Activated CD8-positive, alpha-beta memory T cell treated with anti-CD3 and anti-CD28 coated beads, Interleukin-2, amount 10 ng/mL, durations not matched to agents 7 days and 5 days (primary cell): ENCODE measurements around the gene INSM2. TPM values are rescaled to one million over a fixed set of nuclear protein-coding genes. Genes with fewer than 3 reads are reported as not detected.

Experiments
- ATAC-seq: fragments of 150-1000 bp; cut with Tn5 transposase; one replicate; pipeline ENCODE4 v1.10.0; 2021; ENCODE audit warnings: moderate library complexity
- CTCF ChIA-PET: fragments of 350-600 bp; sonication (Branson Sonifier 250); formaldehyde crosslinking; loops from one replicate; lab custom pipeline; 2021; ENCODE audit warnings: antibody characterized with exemption; lab: Charles Lee
- DNase-seq: peaks from one replicate; pipeline ENCODE4 v3.0.0-alpha.2; 2020
- H3K27ac Mint-ChIP-seq: one replicate; pipeline ENCODE4 v1.8.0; 2021; ENCODE audit warnings: mild to moderate bottlenecking, mixed read lengths
- H3K27me3 Mint-ChIP-seq: one replicate; pipeline ENCODE4 v1.8.0; 2021; ENCODE audit warnings: mixed read lengths
- H3K36me3 Mint-ChIP-seq: one replicate; pipeline ENCODE4 v1.8.0; 2021; ENCODE audit warnings: mild to moderate bottlenecking, mixed read lengths
- H3K4me1 Mint-ChIP-seq: one replicate; pipeline ENCODE4 v1.8.0; 2021; ENCODE audit warnings: mixed read lengths
- H3K4me3 Mint-ChIP-seq: one replicate; pipeline ENCODE4 v1.8.0; 2021; ENCODE audit warnings: mild to moderate bottlenecking, moderate library complexity, mixed read lengths
- H3K9me3 Mint-ChIP-seq: one replicate; pipeline ENCODE4 v1.8.0; 2022; ENCODE audit warnings: low read depth, mixed read lengths
- total RNA-seq, 2 experiments: library from RNA; stranded (reverse); gene quantifications; one replicate each; pipeline ENCODE4 v1.2.3, GENCODE V29; 2021

The INSM2 gene, protein sequence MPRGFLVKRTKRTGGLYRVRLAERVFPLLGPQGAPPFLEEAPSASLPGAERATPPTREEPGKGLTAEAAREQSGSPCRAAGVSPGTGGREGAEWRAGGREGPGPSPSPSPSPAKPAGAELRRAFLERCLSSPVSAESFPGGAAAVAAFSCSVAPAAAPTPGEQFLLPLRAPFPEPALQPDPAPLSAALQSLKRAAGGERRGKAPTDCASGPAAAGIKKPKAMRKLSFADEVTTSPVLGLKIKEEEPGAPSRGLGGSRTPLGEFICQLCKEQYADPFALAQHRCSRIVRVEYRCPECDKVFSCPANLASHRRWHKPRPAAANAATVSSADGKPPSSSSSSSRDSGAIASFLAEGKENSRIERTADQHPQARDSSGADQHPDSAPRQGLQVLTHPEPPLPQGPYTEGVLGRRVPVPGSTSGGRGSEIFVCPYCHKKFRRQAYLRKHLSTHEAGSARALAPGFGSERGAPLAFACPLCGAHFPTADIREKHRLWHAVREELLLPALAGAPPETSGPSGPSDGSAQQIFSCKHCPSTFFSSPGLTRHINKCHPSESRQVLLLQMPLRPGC
- total RNA-seq, result not detected

DNA sequence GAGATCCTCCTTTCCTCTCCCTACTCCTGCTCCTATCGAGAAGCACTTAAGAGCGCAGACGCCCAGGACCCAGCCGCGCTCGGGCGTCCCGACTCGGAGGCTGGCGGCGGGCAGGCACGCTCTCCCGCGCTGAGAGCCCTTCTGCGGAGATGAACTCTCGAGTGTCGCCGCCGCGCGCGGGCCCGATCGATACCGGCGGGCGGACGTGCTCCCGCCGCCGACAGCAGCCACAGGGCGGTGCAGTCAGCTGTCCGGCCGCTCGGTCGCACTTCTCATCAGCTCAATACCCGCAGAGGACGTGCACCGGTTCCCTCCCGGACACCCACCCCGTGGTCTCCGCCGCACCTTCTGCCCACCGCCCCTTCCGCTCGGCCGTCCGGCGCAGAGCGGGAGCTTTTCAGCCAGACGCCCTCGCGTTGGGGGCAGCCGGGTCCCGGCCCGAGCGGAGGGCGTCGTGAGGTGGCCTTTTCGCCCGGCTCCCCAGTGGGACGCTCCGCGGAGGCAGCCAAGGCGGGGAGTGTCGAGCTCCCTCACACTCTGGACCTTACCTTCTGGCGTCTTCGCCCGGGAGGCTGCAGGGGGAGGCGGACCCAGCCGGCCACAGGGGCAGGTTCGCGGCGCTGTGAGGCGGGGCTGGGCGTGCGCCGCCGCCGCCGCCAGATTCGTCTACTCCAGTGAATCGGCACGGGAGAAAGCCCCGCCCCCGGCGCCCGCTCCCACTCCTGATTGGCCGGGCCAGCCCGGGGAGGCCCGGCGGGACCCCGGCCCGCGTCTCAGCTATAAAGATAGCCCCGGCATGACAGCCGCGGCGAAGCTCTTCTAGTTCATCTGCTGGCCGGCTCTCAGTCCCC is at the start of gene INSM2:
Gene INSM2, plus strand, starts transcription at position 808 of the 851 bp plus-strand sequence. CDS start 89 bp downstream, outside the sequence.
- Mint-ChIP-seq H3K4me3 (peak within 1 kb of the TSS; percentile 54), H3K27ac (no peak within 1 kb of the TSS), H3K9me3 (no peaks in the 10 kb centered on the region), H3K27me3 (peaks cover 68% of the 10 kb centered on the region), H3K36me3 (no peaks in the 10 kb centered on the region), H3K4me1 (peaks cover 8% of the 10 kb centered on the region)
- CTCF ChIA-PET, result interaction anchor here (1.5 kb wide), 1 partner anchor 10 kb away, joined by 5 read pairs; no protein-coding TSS in a partner anchor
- ATAC-seq (peak; percentile 76), DNase-seq (peak; percentile 68)

DNA sequence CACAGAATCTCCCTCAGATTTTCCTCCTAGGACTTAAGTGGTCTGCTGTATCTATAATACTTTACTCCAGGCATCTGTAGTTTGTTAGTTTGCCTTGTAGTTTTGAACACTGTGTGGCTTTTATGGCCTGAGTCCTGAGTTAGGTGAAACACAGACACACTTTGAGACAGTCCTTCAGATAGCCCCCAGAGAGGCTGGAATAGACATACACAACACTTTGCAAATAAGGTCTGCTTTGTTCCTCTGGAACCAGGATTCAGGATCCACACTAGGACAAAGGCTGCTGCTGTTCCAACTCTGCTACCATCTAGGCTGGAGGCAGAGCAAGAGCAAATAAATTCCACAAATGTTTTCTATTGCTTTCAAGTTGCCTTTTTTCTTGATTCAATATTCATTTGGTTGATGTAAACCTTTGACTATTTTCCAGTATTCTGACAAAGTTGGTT is 41.4 kb upstream of the INSM2 start:
- H3K36me3 Mint-ChIP-seq, result no peaks in the 10 kb centered on the region
- no peak overlapping the region for H3K27ac Mint-ChIP-seq
- CTCF ChIA-PET, result no interaction called here
- no peak for DNase-seq
- H3K27me3 Mint-ChIP-seq, result peaks cover 14% of the 10 kb centered on the region
- ATAC-seq, result no peak
- no peaks in the 10 kb centered on the region for H3K4me1 Mint-ChIP-seq
- H3K9me3 Mint-ChIP-seq, result no peaks in the 10 kb centered on the region
- H3K4me3 Mint-ChIP-seq, result no peak overlapping the region

DNA sequence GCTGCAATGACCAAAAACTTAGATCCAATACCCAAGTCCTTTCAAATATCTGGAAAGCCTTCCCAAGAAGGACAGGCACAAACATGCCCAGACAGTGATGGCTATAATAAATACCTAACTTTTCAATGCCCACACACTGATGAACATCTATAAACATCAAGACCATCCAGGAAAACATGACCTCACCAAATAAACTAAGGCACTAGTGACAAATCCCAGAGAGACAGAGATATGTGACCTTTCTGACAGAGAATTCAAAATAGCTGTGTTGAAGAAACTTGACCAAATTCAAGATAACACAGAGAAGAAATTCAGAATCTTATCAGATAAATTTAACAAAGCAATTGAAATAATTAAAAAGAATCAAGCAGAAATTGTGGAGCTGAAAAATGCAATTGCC is 38.7 kb upstream of the INSM2 start:
- peaks cover 2% of the 10 kb centered on the region for H3K9me3 Mint-ChIP-seq
- CTCF ChIA-PET, result no interaction called here
- H3K4me1 Mint-ChIP-seq, result no peaks in the 10 kb centered on the region
- DNase-seq (no peak), ATAC-seq (no peak)
- H3K4me3 Mint-ChIP-seq, result no peak overlapping the region
- H3K27ac Mint-ChIP-seq, result no peak overlapping the region
- peaks cover 29% of the 10 kb centered on the region for H3K27me3 Mint-ChIP-seq
- H3K36me3 Mint-ChIP-seq, result no peaks in the 10 kb centered on the region

DNA sequence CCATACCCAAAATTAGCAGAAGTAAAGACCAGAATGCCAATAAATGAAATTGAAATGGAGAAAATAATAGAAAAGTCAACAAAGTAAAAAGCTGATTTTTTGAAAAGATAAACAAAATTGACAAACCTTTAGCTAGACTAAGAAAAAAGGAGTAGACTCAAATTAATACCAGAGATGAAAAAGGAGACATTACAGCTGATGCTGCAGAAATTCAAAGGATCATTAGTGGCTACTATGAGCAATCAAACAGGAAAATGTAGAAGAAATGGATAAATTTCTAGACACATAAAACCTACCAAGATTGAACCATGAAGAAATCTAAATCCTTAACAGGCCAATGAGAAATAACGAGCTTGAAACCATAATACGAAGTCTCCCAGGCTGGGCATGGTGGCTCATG is 34.8 kb upstream of the INSM2 start:
- Mint-ChIP-seq H3K27ac (no peak overlapping the region), H3K4me3 (no peak overlapping the region), H3K36me3 (no peaks in the 10 kb centered on the region), H3K4me1 (no peaks in the 10 kb centered on the region), H3K9me3 (peaks cover 2% of the 10 kb centered on the region), H3K27me3 (peaks cover 42% of the 10 kb centered on the region)
- CTCF ChIA-PET, result interaction anchor here (0.7 kb wide), 1 partner anchor 186 kb away, joined by 3 read pairs; no protein-coding TSS in a partner anchor
- DNase-seq (no peak), ATAC-seq (no peak)

DNA sequence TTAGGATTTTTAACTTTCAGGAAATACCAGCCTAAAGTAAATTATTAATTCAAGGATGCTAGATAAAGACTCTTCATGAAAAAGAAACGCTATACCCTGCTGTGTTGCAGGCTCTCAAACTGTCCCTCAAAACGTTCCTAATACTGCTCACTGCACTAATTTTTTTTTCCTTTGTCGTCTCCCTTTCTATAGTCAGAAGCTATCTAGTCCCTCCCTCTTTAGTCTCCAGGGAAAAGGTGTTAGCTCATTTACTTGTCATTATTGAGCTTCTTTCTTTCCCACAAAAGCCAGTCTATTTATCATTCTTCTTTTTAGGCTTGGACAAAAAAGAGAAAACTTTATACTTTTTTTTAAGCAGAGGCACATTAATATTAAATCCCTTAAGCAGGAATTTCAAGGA is 30.3 kb upstream of the INSM2 start:
- Mint-ChIP-seq H3K36me3 (no peaks in the 10 kb centered on the region), H3K4me3 (no peak overlapping the region), H3K27ac (no peak overlapping the region), H3K4me1 (peaks cover 2% of the 10 kb centered on the region), H3K9me3 (no peaks in the 10 kb centered on the region), H3K27me3 (peaks cover 39% of the 10 kb centered on the region)
- ATAC-seq, result no peak
- CTCF ChIA-PET, result no interaction called here
- no peak for DNase-seq

DNA sequence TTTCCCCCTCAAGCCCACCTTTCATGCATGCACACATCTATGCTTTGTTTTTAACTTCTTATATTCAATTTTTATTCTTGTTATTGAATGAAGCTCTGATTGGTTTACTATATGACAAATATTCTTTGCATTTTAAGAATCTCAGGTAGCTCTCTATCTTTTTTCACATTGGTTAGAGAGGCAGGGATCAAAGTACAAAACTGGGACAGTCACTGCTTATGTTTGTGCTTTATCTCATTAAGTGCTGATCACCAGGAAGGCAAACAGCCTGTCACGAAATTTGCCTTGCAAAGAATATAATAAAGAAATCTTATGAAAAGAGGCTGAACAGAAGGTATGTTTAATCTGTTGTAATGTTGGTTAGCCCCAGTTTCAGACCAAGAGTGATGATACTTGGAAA is 29.7 kb upstream of the INSM2 start:
- ATAC-seq (no peak), DNase-seq (no peak)
- Mint-ChIP-seq H3K27me3 (peaks cover 38% of the 10 kb centered on the region), H3K36me3 (no peaks in the 10 kb centered on the region), H3K4me1 (peaks cover 2% of the 10 kb centered on the region), H3K4me3 (no peak overlapping the region), H3K9me3 (no peaks in the 10 kb centered on the region), H3K27ac (no peak overlapping the region)
- CTCF ChIA-PET, result no interaction called here

DNA sequence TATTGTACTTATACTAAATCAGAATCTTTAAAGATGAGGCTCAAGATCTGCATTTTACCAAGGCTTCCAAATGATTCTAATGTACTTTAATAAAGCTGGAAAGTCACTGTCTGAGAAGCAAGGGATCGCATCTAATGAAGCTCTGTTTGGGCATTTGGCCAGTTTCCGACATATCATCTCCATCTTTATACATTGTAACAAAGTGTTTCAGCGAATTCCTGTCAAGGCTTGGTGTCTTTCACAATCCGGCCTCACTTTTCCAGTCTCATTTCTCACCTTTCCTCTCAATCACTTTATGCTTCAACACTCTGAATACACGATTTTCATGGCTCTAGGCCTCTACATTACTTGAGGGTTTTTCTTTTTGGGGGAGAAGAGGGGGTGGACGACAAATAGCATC is 27.5 kb upstream of the INSM2 start:
- no peak for ATAC-seq
- CTCF ChIA-PET, result no interaction called here

DNA sequence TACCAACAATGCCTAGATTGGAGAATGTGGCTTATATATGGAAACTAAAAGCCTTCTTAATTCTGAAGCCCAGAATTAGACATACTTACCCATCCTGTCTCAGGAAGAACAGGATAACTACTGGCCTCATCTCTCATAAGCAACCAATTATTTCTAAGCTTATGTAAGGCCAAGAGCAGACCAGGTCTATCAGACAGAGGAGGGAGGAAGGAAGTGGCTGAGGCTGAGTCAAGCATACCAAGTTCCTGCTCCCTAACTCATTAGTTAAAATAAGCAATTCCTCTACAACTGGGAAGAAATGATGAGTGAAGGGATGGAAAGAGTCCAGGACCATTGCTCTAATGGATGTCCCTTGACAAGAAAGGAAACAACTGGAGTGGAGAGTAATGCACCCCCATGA is 27.0 kb upstream of the INSM2 start:
- no peak for DNase-seq
- Mint-ChIP-seq H3K27ac (no peak overlapping the region), H3K4me1 (peaks cover 2% of the 10 kb centered on the region), H3K9me3 (no peaks in the 10 kb centered on the region), H3K36me3 (no peaks in the 10 kb centered on the region), H3K4me3 (no peak overlapping the region), H3K27me3 (peaks cover 28% of the 10 kb centered on the region)
- CTCF ChIA-PET, result no interaction called here
- ATAC-seq, result no peak

More for the DNA sequence above, 27.5 kb upstream of the INSM2 start:
- Mint-ChIP-seq H3K9me3 (no peaks in the 10 kb centered on the region), H3K27me3 (peaks cover 31% of the 10 kb centered on the region), H3K27ac (no peak overlapping the region), H3K4me1 (peaks cover 2% of the 10 kb centered on the region), H3K36me3 (no peaks in the 10 kb centered on the region), H3K4me3 (no peak overlapping the region)
- no peak for DNase-seq

DNA sequence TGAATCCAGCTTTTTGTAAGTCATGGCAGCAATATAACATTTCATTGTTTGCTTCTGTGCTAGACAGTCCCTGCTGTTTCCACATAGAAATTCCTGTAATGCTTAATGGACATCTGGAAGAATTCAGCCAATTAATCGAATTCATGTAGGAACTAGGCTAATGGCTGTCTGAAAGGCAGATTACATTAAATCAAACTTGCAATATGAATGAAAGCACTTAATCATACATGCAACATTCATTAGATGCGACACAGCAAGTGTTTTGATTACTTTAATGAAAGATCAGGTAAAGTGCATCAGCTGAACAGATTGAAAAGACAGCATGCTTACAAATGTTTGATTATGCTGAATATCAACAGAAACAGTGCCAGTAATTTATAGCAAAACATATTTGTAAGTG is 24.1 kb upstream of the INSM2 start:
- Mint-ChIP-seq H3K36me3 (no peaks in the 10 kb centered on the region), H3K27ac (no peak overlapping the region), H3K27me3 (peaks cover 16% of the 10 kb centered on the region), H3K4me3 (no peak overlapping the region), H3K9me3 (no peaks in the 10 kb centered on the region), H3K4me1 (peaks cover 2% of the 10 kb centered on the region)
- CTCF ChIA-PET, result no interaction called here
- no peak for ATAC-seq
- DNase-seq, result no peak

DNA sequence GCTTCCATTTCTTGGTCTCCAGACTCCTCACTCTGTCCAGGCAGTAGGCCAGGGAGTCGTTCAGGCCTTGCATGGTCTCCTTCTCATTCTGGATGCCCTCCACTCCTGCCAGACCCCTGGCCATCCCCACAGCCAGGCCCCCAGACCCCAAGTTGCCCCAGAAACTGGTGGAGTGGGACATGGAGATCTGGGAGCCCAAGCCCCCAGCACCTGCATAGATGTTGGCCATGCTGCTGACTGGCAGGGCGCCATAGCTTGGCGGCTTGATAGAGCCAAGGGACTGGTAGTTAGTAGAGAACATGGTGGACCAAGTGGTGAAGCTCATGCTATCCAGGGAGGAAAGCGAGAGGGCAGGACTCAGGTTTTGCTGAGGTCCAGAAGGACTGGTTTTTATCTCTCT is 21.2 kb upstream of the INSM2 start:
- Mint-ChIP-seq H3K27ac (no peak overlapping the region), H3K36me3 (no peaks in the 10 kb centered on the region), H3K4me3 (no peak overlapping the region), H3K27me3 (peaks cover 11% of the 10 kb centered on the region), H3K9me3 (no peaks in the 10 kb centered on the region), H3K4me1 (no peaks in the 10 kb centered on the region)
- ATAC-seq, result no peak
- DNase-seq, result no peak
- CTCF ChIA-PET, result no interaction called here

DNA sequence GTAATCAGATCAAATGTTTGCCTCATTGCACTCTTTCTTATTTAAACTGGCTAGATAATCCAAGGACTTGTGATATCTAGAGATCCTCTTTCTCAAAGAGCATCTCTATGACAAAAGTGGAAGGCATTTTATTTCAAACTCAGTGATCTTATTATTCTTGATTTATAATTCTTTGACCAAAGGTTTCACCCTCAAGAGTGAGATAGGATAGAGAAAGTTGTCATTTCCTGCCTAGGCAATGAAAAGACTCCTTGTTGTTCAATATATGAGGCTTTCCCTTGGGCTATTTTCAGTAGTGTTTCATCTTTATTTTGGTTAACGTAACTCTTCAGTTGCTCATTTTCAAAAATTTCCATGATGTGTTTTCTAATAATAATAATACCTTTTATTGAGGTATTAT is 18.0 kb upstream of the INSM2 start:
- Mint-ChIP-seq H3K9me3 (no peaks in the 10 kb centered on the region), H3K36me3 (no peaks in the 10 kb centered on the region), H3K4me1 (no peaks in the 10 kb centered on the region), H3K27me3 (peaks cover 9% of the 10 kb centered on the region), H3K27ac (no peak overlapping the region), H3K4me3 (no peak overlapping the region)
- DNase-seq (no peak), ATAC-seq (no peak)
- CTCF ChIA-PET, result no interaction called here

DNA sequence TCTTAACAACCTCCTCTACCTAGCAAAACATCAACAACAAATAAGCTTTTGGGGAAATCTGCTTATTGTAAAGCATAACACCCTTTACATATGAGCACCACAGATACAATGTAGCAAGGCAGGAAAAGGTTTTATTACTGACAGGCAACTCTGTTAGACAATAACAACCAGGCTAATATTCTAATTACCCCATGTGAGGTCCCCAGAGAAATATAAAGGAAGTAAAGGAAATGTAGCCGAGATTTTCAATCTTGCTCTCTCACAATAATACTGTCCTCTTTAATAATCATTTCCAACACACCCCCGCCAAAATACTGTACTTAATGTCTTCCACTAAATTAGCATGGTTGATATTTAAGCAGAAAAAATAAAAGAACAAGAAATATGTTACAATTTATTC is 14.0 kb upstream of the INSM2 start:
- no peak overlapping the region for H3K27ac Mint-ChIP-seq
- ATAC-seq (no peak), DNase-seq (no peak)
- no peak overlapping the region for H3K4me3 Mint-ChIP-seq
- peaks cover 3% of the 10 kb centered on the region for H3K9me3 Mint-ChIP-seq
- CTCF ChIA-PET, result no interaction called here
- no peaks in the 10 kb centered on the region for H3K36me3 Mint-ChIP-seq
- peaks cover 22% of the 10 kb centered on the region for H3K27me3 Mint-ChIP-seq
- no peaks in the 10 kb centered on the region for H3K4me1 Mint-ChIP-seq

DNA sequence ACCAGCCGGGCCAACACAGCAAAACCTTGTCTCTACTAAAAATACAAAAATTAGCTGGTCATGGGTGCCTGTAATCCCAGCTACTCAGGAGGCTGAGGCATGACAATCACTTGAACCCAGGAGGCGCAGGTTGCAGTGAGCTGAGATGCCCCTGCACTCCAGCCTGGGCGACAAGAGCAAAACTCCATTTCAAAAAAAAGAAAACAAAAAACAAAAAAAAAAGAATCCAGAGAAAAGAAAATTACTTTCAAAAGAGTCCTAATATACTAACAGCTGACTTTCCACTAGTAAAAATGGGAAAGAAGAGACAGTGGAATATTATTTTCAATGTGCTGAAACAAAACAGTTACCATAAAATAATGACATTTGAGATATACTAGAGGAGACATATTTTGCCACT is 8.3 kb upstream of the INSM2 start:
- no peak overlapping the region for H3K27ac Mint-ChIP-seq
- no peak overlapping the region for H3K4me3 Mint-ChIP-seq
- no peak for ATAC-seq
- CTCF ChIA-PET, result no interaction called here
- no peak for DNase-seq
- H3K27me3 Mint-ChIP-seq, result peaks cover 45% of the 10 kb centered on the region
- H3K4me1 Mint-ChIP-seq, result no peaks in the 10 kb centered on the region
- no peaks in the 10 kb centered on the region for H3K36me3 Mint-ChIP-seq
- H3K9me3 Mint-ChIP-seq, result peaks cover 3% of the 10 kb centered on the region
